Progenitor cell of endocrine pancreas (in vitro differentiated cells): Measurements from ENCODE around the gene UHRF2. TPM values are rescaled to one million over a fixed set of nuclear protein-coding genes. Genes with fewer than 3 reads are reported as not detected.

Source experiments
- DNase-seq: peaks from one replicate; pipeline ENCODE4 v3.0.0; 2021; ENCODE audit warnings: low spot score; ENCODE audit not compliant: unreplicated experiment
- H3K27ac Mint-ChIP-seq: 2 replicates; pipeline ENCODE4 v1.8.0; 2021; ENCODE audit warnings: mild to moderate bottlenecking, moderate library complexity, mixed read lengths
- H3K27me3 Mint-ChIP-seq: 2 replicates; pipeline ENCODE4 v1.8.0; 2021; ENCODE audit warnings: mixed read lengths
- H3K36me3 Mint-ChIP-seq: 2 replicates; pipeline ENCODE4 v1.8.0; 2022; ENCODE audit warnings: mixed read lengths; ENCODE audit not compliant: insufficient read depth
- H3K4me1 Mint-ChIP-seq: 2 replicates; pipeline ENCODE4 v1.8.0; 2021; ENCODE audit warnings: low read depth, mixed read lengths
- H3K4me3 Mint-ChIP-seq: 2 replicates; pipeline ENCODE4 v1.8.0; 2021; ENCODE audit warnings: low read depth, mild to moderate bottlenecking, moderate library complexity, mixed read lengths
- H3K9me3 Mint-ChIP-seq: 2 replicates; pipeline ENCODE4 v1.8.0; 2021; ENCODE audit warnings: low read depth, mixed read lengths
- CTCF ChIP-seq: fragments of 200-600 bp; sonication (generic); IDR thresholded peaks from one replicate; pipeline ENCODE4 v1.5.0; 2021; ENCODE audit warnings: antibody characterized with exemption, mild to moderate bottlenecking; ENCODE audit not compliant: unreplicated experiment
- total RNA-seq: library from RNA; stranded (reverse); gene quantifications from 2 replicates; pipeline ENCODE4 v1.2.1, GENCODE V29; 2021

Gene UHRF2
- total RNA-seq, 1 donor from 2014 or later = 89.9 TPM

DNA sequence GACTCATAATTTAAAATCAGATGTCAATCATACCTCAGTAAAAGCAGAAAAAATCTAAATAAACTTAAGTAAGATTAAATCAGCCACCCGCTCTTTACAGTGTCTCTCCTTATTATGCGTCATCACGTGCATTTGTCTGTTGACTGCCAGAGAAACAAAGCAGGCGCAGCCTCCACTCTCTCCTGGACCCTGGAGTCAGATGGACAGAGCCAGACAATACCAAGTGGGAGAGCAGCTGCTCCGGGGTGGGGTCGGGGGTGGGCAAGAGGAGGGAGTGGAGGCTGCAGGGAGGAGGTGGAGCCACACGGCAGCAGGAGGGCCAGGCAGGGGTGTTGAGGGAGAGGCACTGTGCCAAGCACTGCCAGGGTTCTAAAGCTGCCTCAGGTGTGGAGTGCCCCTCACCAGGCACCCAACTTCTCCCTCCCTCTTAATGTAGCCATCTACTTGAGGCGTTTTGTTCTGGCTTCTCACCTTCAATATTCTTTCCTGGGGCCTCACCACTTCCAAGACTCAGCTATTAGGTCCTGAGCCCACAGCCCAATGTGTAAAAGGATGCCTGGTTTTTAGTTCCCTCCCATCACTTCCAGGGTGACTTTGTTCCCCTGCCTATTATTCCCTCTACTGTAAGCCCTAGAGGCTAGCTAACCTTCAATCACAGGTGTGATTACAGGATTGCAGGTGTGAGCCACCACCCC lies 136.3 kb downstream of the UHRF2 start:
- H3K4me1 Mint-ChIP-seq = no peaks in the 10 kb centered on the region
- no peak overlapping the region for H3K4me3 Mint-ChIP-seq
- H3K9me3 Mint-ChIP-seq = no peaks in the 10 kb centered on the region
- no peak for DNase-seq
- H3K27me3 Mint-ChIP-seq = no peaks in the 10 kb centered on the region
- H3K36me3 Mint-ChIP-seq = no peaks in the 10 kb centered on the region
- no peak for TF ChIP-seq CTCF
- no peak overlapping the region for H3K27ac Mint-ChIP-seq

DNA sequence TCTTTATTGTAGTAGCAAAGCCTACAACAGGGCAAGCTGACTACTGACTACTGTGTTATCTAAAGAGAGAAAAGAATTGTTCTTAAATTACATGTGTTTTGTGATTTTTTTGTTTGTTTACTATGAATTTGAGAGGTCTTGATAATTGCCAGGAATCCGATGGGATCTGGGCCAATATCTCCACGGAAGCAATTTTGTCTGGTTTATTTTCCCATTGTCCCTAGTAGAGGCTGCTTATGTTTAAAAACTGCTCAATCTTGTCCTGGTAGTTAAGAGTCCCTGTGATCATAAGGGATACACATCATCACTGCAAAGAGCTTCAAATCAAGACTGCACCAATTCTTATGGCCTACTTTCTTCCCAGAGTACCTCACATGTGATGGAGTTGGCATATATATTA lies 138.1 kb downstream of the UHRF2 start:
- no peaks in the 10 kb centered on the region for H3K4me1 Mint-ChIP-seq
- no peaks in the 10 kb centered on the region for H3K9me3 Mint-ChIP-seq
- no peak overlapping the region for H3K4me3 Mint-ChIP-seq
- H3K27me3 Mint-ChIP-seq = no peaks in the 10 kb centered on the region
- TF ChIP-seq CTCF = no peak
- H3K27ac Mint-ChIP-seq = no peak overlapping the region
- no peaks in the 10 kb centered on the region for H3K36me3 Mint-ChIP-seq
- no peak for DNase-seq

DNA sequence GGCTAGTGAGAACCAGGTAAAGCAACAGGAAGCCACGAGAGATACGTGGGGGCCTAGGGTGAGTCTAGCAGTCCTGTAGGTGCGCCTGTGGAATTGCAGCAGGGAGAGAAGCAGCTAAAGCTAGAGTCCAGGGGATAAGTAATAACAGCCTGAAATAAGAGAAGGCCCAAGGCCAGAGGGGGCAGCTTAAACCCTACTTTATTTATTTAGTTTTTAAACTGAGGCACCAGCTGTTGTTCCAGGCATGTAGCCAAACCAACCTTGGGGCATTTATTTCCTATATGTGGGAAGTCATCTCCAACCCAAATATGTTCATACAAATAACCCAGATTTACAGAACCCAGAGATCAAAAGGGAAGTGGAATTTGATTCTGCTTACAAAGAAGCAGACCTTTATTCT lies 139.0 kb downstream of the UHRF2 start:
- H3K9me3 Mint-ChIP-seq = no peaks in the 10 kb centered on the region
- no peak for DNase-seq
- no peak overlapping the region for H3K27ac Mint-ChIP-seq
- no peak overlapping the region for H3K4me3 Mint-ChIP-seq
- TF ChIP-seq CTCF = no peak
- H3K36me3 Mint-ChIP-seq = peaks cover 2% of the 10 kb centered on the region
- H3K27me3 Mint-ChIP-seq = no peaks in the 10 kb centered on the region
- no peaks in the 10 kb centered on the region for H3K4me1 Mint-ChIP-seq

- peaks cover 2% of the 10 kb centered on the region for H3K36me3 Mint-ChIP-seq
Observed at GRCh38 chr9:6552498-6553121, 139.6 kb downstream of the UHRF2 start.

GRCh38 chr9:6553866-6554265 lies 140.9 kb downstream of the UHRF2 start:
- Mint-ChIP-seq H3K9me3 (no peaks in the 10 kb centered on the region), H3K4me3 (no peak overlapping the region), H3K36me3 (peaks cover 2% of the 10 kb centered on the region), H3K4me1 (no peaks in the 10 kb centered on the region), H3K27ac (no peak overlapping the region), H3K27me3 (no peaks in the 10 kb centered on the region)
- no peak for TF ChIP-seq CTCF
- DNase-seq = no peak

More at GRCh38 chr9:6552498-6553121, 139.6 kb downstream of the UHRF2 start:
- no peaks in the 10 kb centered on the region for H3K9me3 Mint-ChIP-seq
- no peaks in the 10 kb centered on the region for H3K4me1 Mint-ChIP-seq
- no peak overlapping the region for H3K4me3 Mint-ChIP-seq
- TF ChIP-seq CTCF = no peak
- H3K27me3 Mint-ChIP-seq = no peaks in the 10 kb centered on the region
- H3K27ac Mint-ChIP-seq = no peak overlapping the region
- DNase-seq = no peak

Other genes with a start within 250 kb of the UHRF2 start
- 0.13 TPM in 1 of 2 replicates, not detected in the other for gene IL33, start 197.4 kb upstream of the UHRF2 start, total RNA-seq
- not detected in 2 replicates for gene TPD52L3, start 84.8 kb upstream of the UHRF2 start, total RNA-seq
- gene GLDC, start 232.5 kb downstream of the UHRF2 start, total RNA-seq = 11.1 and 11.3 TPM in 2 replicates